ENCODE data around the gene C5orf52. TPM values are rescaled to one million over a fixed set of nuclear protein-coding genes. Genes with fewer than 3 reads are reported as not detected.
"Not testable (repeated sequence)": the region's sequence is repeated elsewhere in the genome, so short reads cannot be mapped to it uniquely, and the experiment has no call there.

C5orf52 gene
- total RNA-seq, 2 experiments from 2014 or later: not detected

DNA sequence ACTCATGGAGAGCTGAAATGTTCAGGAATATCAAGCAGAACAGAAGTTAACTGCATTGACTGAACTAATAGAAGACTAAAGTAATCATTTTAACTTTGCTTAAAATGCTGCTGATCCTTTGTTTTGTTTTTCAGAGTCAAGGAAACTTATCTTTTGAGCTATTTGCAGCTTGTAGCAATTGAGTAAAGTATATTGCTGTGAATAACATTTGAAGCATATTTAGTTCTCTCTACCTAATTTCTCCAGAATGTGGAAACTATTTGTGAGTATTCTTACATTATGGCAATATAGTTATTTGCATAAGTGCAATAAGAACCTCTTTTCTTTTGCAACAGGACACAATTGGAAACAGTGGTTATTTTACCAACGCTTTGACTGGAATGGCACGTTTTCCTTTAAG lies 13.8 kb upstream of the C5orf52 start:
- intact Hi-C loops (cut with DNase I, micrococcal nuclease): no loop called here
- CTCF ChIA-PET: interaction anchor here (0.6 to 0.7 kb wide), 2 partner anchors 14 to 64 kb away, joined by 3 read pairs; partner anchors contain the start of gene C5orf52
- no peak overlapping the region for H3K27ac Mint-ChIP-seq
- DNase-seq (no peak), ATAC-seq (no peak)
- peaks cover 6% of the 10 kb centered on the region for H3K4me1 Mint-ChIP-seq
- H3K4me3 Mint-ChIP-seq: no peak overlapping the region
- H3K9me3 Mint-ChIP-seq (ENCODE audit: low read depth): peaks cover 32% of the 10 kb centered on the region
- peaks cover 22% of the 10 kb centered on the region for H3K36me3 Mint-ChIP-seq (ENCODE audit: low read depth)
- POLR2A ChIA-PET: no interaction called here
- no peaks in the 10 kb centered on the region for H3K27me3 Mint-ChIP-seq

DNA sequence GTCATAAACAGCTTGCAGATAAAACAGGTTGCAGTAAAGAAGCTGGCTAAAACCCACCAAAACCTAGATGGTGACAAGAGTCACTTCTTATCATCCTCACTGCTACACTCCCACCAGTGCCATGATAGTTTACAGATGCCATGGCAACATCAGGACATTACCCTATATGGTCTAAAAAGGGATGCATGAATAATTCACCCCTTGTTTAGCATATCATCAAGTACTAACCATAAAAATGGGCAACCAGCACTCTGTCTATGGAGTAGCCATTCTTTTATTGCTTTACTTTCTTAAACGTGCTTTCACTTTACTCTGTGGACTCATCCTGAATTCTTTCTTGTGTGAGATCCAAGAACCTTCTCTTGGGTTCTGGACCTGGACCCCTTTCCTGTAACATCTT lies 12.4 kb upstream of the C5orf52 start:
- CTCF ChIA-PET: interaction anchor here (0.7 kb wide), 1 partner anchor 154 kb away, joined by 4 read pairs; no protein-coding TSS in a partner anchor

DNA sequence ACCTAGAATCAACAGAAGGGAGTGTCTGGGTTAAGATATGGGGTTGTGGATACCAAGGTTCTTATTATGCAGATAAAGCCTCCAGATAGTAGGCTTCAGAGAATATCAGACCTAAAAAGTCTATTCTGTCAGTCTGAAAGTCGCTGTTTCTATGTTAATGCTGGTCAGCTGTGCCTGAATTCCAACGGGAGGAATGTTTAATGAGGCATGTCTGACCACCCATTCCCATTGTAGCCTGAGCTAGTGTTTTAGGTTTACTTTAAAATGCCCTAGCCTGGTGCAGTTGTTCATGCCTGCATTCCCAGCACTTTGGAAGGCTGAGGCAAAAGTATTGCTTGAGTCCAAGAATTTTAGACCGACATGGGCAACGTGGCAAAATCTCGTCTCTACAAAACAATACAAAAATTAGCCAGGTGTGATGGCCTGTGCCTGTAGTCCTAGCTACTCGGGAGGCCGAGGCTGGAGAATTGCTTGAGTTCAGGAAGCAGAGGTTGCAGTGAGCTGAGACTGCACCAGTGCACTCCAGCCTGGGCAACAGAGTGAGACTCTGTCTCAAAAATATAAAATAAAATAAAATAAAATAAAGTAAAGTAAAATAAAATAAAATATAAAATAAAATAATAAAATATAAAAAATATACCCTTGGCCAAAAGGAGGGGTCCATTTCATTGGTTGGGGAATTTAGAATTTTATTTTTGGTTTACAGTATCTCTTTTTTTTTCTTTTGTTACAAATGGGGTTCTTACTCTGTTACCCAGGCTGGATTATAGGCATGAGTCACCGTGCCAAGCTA lies 11.3 kb upstream of the C5orf52 start:
- CTCF ChIA-PET: interaction anchor here (0.6 to 3.3 kb wide), 4 partner anchors 9 to 1482 kb away, joined by 3 to 13 read pairs (median 3); partner anchors contain the start of gene SOX30
- H3K36me3 Mint-ChIP-seq (ENCODE audit: low read depth): peaks cover 15% of the 10 kb centered on the region
- no peak overlapping the region for H3K27ac Mint-ChIP-seq
- intact Hi-C loops (cut with DNase I, micrococcal nuclease): no loop called here
- DNase-seq (no peak), ATAC-seq (no peak)
- no peaks in the 10 kb centered on the region for H3K4me1 Mint-ChIP-seq
- H3K27me3 Mint-ChIP-seq: no peaks in the 10 kb centered on the region
- peaks cover 24% of the 10 kb centered on the region for H3K9me3 Mint-ChIP-seq (ENCODE audit: low read depth)
- H3K4me3 Mint-ChIP-seq: no peak overlapping the region
- POLR2A ChIA-PET: no interaction called here

More for the DNA sequence above, 12.4 kb upstream of the C5orf52 start:
- DNase-seq (no peak), ATAC-seq (no peak)
- peaks cover 22% of the 10 kb centered on the region for H3K9me3 Mint-ChIP-seq (ENCODE audit: low read depth)
- no peaks in the 10 kb centered on the region for H3K4me1 Mint-ChIP-seq
- POLR2A ChIA-PET: no interaction called here
- H3K4me3 Mint-ChIP-seq: no peak overlapping the region
- no peak overlapping the region for H3K27ac Mint-ChIP-seq
- H3K36me3 Mint-ChIP-seq (ENCODE audit: low read depth): peaks cover 15% of the 10 kb centered on the region
- intact Hi-C loops (cut with DNase I, micrococcal nuclease): no loop called here
- H3K27me3 Mint-ChIP-seq: no peaks in the 10 kb centered on the region

DNA sequence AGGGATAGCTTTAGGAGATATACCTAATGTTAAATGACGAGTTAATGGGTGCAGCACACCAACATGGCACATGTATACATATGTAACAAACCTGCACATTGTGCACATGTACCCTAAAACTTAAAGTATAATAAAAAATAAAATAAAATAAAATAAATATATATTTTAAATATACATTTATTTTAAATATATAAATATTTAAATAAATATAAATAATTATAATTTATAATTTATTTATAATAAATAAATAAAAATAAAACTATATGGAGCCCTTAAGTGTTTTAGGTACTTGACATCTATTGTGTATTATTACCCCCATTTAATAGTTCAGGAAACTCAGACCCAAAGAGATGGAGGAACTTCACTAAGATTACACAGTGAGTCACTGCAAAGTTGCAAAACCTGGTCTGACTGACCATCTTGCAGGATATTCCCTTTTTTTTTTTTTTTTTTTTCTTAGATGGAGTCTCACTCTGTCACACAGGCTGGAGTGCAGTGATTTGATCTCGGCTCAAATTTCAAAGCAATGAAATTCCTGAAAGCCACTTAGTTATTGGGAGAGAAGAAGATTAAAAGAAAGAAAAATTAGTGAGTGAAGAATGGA lies 5.8 kb upstream of the C5orf52 start:
- H3K36me3 Mint-ChIP-seq (ENCODE audit: low read depth): no peaks in the 10 kb centered on the region
- H3K9me3 Mint-ChIP-seq (ENCODE audit: low read depth): peaks cover 13% of the 10 kb centered on the region
- H3K4me3 Mint-ChIP-seq: no peak overlapping the region
- H3K27me3 Mint-ChIP-seq: peaks cover 4% of the 10 kb centered on the region
- intact Hi-C loops (cut with DNase I, micrococcal nuclease): loop anchor here in 1 of 2 experiments (5.0 kb wide), 1 partner anchor 52 kb away; no protein-coding TSS in a partner anchor
- H3K27ac Mint-ChIP-seq: no peak overlapping the region
- POLR2A ChIA-PET: no interaction called here
- CTCF ChIA-PET: interaction anchor here (0.6 to 0.7 kb wide), 3 partner anchors 44 to 219 kb away, joined by 3 read pairs; no protein-coding TSS in a partner anchor
- no peak for ATAC-seq
- H3K4me1 Mint-ChIP-seq: peaks cover 9% of the 10 kb centered on the region
- no peak for DNase-seq

DNA sequence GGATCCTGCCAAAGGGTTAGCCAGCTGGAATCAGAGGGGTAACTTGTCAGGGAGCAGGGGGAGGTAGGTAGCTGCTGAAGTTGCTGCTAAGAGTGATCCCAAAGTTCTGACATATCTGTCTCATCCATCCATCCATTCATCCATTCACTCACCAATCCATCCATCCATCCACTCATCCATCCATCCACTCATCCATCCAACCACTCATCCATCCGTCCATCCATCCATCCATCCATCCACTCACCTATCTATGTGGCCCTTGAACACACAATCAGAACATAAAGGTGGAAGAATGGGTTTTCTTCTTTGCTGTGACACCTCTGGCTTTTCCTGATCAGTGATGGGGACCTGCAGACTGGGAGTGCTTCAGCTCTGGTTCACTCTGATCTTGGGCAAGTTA lies 3.0 kb upstream of the C5orf52 start:
- ChIA-PET POLR2A (no interaction called here), CTCF (interaction anchor here (0.5 to 3.9 kb wide), 12 partner anchors 8 to 340 kb away, joined by 3 to 30 read pairs (median 4); partner anchors contain the start of genes LSM11 and THG1L)
- Mint-ChIP-seq H3K27me3 (peaks cover 16% of the 10 kb centered on the region), H3K9me3 (ENCODE audit: low read depth) (peaks cover 7% of the 10 kb centered on the region), H3K4me3 (no peak overlapping the region), H3K27ac (no peak overlapping the region), H3K36me3 (ENCODE audit: low read depth) (no peaks in the 10 kb centered on the region), H3K4me1 (peaks cover 23% of the 10 kb centered on the region)
- intact Hi-C loops (cut with DNase I, micrococcal nuclease): loop anchor here (2.0 to 5.0 kb wide), 2 partner anchors 49 to 50 kb away; no protein-coding TSS in a partner anchor
- ATAC-seq (no peak), DNase-seq (no peak)

DNA sequence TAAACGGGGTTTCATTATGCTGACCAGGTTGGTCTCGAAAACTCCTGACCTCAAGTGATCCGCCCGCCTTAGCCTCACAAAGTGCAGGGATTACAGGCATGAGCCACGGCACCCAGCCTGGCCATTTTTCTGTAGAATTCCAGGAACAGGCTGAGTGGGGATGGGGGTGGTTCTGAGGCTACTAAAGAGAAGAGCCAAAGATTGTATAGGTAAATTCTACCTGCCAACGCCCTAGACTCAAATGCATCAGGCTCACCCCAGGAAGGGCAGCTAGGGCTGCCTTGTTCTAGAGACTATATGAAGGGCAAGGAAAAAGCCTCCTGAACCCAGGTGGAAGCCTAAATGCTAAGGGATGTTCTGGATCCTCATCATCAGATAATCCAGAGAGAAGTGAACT lies 1.6 kb upstream of the C5orf52 start:
- peaks cover 23% of the 10 kb centered on the region for H3K4me1 Mint-ChIP-seq
- peak overlapping the region; percentile 81 for H3K4me3 Mint-ChIP-seq
- ATAC-seq (no peak), DNase-seq (no peak)
- H3K36me3 Mint-ChIP-seq (ENCODE audit: low read depth): no peaks in the 10 kb centered on the region
- H3K27ac Mint-ChIP-seq: peak overlapping the region; percentile 83
- ChIA-PET CTCF (interaction anchor here (0.6 to 3.9 kb wide), 11 partner anchors 21 to 1671 kb away, joined by 3 to 30 read pairs (median 4); partner anchors contain the start of gene LSM11), POLR2A (no interaction called here)
- peaks cover 16% of the 10 kb centered on the region for H3K27me3 Mint-ChIP-seq
- intact Hi-C loops (cut with DNase I, micrococcal nuclease): loop anchor here (1.0 to 5.0 kb wide), 4 partner anchors 48 to 74 kb away; partner anchors contain the start of gene LSM11 (in 2 of the 2)
- peaks cover 3% of the 10 kb centered on the region for H3K9me3 Mint-ChIP-seq (ENCODE audit: low read depth)

DNA sequence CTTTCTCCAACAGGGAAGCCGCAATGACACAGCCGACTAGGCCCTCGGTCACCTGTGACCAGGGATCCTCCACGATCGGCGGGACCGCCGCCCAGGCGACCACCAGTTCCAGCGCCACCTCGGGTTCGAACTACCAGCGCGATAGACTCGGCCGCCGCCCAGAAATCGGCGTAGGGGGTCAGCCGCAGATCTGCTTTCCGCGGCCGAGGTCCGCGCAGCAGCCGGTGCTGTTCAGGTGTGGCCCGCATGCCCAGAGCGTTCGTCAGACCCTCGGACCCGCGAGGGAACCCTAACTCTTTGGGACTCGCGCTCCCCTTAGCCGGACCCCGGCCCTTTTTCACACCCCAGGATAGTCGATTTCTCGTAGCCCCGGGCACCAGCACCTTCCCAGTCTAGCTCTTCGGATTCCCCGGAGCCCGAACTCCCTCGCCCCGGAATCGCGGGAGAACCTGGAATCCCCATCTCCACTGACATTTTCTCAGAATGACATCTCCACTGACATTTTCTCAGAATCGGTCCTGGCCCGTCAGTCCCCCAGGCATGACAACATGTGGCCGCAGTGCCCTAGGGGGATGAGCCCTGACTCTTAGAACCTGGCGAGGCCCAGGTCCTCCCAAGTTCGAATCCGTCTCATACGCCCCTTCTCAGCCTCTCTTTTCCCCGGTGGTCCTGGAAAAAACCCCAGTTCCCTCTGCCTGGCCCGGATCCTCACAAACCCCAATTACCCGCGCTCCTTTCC lies 428 bp downstream of the C5orf52 start:
- H3K4me1 Mint-ChIP-seq: peaks cover 23% of the 10 kb centered on the region
- CTCF ChIA-PET: interaction anchor here (1.2 to 3.9 kb wide), 3 partner anchors 8 to 72 kb away, joined by 3 to 26 read pairs (median 3); partner anchors contain the start of gene LSM11
- no peak for DNase-seq

DNA sequence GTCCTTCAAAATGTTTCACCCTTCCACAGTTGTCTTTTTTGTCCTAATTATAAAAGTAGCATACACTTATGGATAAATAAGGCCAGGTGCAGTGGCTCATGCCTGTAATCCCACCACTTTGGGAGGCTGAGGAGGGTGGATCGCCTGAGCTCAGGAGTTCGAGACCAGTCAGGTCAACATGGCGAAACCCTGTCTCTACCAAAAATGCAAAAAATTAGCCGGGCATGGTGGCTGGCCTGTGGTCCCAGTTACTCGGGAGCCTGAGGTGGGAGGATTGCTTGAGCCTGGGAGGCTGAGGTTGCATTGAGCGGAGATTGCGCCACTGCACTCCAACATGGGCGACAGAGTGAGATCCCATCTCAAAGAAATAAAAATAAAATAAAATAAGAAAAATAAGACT lies 1.6 kb downstream of the C5orf52 start:
- peaks cover 16% of the 10 kb centered on the region for H3K27me3 Mint-ChIP-seq
- DNase-seq: no peak
- no peak overlapping the region for H3K27ac Mint-ChIP-seq
- POLR2A ChIA-PET: no interaction called here
- no peaks in the 10 kb centered on the region for H3K36me3 Mint-ChIP-seq (ENCODE audit: low read depth)
- no peak overlapping the region for H3K4me3 Mint-ChIP-seq
- H3K4me1 Mint-ChIP-seq: peaks cover 23% of the 10 kb centered on the region
- H3K9me3 Mint-ChIP-seq (ENCODE audit: low read depth): no peaks in the 10 kb centered on the region
- no peak for ATAC-seq
- intact Hi-C loops (cut with DNase I, micrococcal nuclease): loop anchor here in 1 of 2 experiments (5.0 kb wide), 1 partner anchor 71 kb away; no protein-coding TSS in a partner anchor
- CTCF ChIA-PET: no interaction called here

More for the DNA sequence above, 428 bp downstream of the C5orf52 start:
- Mint-ChIP-seq H3K4me3 (peak overlapping the region; percentile 81), H3K27ac (peak overlapping the region; percentile 83), H3K27me3 (peaks cover 16% of the 10 kb centered on the region), H3K36me3 (ENCODE audit: low read depth) (no peaks in the 10 kb centered on the region), H3K9me3 (ENCODE audit: low read depth) (no peaks in the 10 kb centered on the region)
- POLR2A ChIA-PET: interaction anchor here (0.6 kb wide), 1 partner anchor 59 kb away, joined by 3 read pairs; no protein-coding TSS in a partner anchor
- no peak for ATAC-seq
- intact Hi-C loops (cut with DNase I, micrococcal nuclease): loop anchor here in 1 of 2 experiments (5.0 kb wide), 1 partner anchor 69 kb away; no protein-coding TSS in a partner anchor

DNA sequence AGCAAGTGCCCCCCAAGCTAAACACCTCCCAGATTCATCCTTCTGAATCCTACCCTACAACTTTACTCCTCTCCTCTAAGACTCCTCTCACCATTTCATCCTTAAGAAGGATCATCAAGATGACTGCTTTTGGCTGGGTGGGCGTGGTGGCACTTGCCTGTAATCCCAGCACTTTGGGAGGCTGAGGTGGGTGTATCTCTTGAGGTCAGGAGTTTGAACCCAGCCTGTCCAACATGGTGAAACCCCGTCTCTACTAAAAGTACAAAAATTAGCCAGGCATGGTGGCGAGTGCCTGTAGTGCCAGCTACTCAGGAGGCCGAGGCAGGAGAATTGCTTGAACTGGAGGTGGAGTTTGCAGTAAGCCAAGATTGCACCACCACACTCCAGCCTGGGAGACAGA lies 3.0 kb downstream of the C5orf52 start:
- ATAC-seq; POLR2A ChIA-PET; H3K9me3 Mint-ChIP-seq (ENCODE audit: low read depth); DNase-seq; H3K4me3 Mint-ChIP-seq; H3K36me3 Mint-ChIP-seq (ENCODE audit: low read depth); H3K27ac Mint-ChIP-seq: not testable (repeated sequence)
- Mint-ChIP-seq H3K4me1 (peaks cover 23% of the 10 kb centered on the region), H3K27me3 (peaks cover 16% of the 10 kb centered on the region)
- CTCF ChIA-PET: interaction anchor here (1.0 kb wide), 1 partner anchor 18 kb away, joined by 3 read pairs; no protein-coding TSS in a partner anchor
- intact Hi-C loops (cut with DNase I, micrococcal nuclease): loop anchor here in 1 of 2 experiments (5.0 kb wide), 1 partner anchor 72 kb away; no protein-coding TSS in a partner anchor

DNA sequence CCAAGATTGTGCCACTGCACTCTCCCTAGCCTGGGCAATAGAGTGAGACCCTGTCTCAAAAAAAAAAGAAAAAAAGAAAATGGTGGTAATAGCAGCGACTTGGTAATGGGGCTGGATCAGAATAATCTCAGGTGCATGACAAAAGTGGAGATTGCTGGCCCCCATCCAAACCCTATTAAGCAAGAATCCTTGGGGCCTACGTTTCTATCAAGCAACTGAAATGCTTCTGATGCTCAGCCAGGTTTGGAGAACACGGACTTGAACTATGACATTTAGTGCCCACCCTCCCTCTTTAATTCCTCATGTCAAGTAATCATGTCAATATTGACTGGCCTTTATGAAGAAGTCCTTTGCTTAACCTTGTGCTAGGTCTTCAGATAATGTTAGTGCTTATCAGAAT lies 6.6 kb downstream of the C5orf52 start:
- no peak overlapping the region for H3K27ac Mint-ChIP-seq
- CTCF ChIA-PET: interaction anchor here (0.8 kb wide), 1 partner anchor 42 kb away, joined by 3 read pairs; no protein-coding TSS in a partner anchor
- no peaks in the 10 kb centered on the region for H3K36me3 Mint-ChIP-seq (ENCODE audit: low read depth)
- no peaks in the 10 kb centered on the region for H3K27me3 Mint-ChIP-seq
- no peaks in the 10 kb centered on the region for H3K9me3 Mint-ChIP-seq (ENCODE audit: low read depth)
- H3K4me3 Mint-ChIP-seq: no peak overlapping the region
- intact Hi-C loops (cut with DNase I, micrococcal nuclease): no loop called here
- H3K4me1 Mint-ChIP-seq: no peaks in the 10 kb centered on the region
- DNase-seq: no peak
- no peak for ATAC-seq
- POLR2A ChIA-PET: no interaction called here

DNA sequence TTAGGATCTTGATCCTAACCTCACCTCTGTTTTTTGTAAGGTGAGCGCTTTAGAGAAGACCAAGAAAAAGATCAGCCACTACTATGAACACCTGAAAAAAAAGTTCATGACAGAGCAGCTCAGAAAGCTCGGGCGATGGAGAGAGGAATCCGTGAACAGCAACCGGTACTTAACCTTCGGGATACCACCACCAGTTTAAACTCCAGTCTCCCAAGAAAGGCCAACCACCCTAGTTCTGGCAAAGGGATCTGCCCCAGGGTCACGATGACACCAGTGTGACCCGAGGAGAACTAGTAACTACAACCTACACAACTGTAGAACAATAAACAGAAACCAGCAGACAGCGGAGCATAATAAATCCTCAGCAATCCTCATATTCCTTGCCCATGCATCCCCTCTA lies 8.5 kb downstream of the C5orf52 start:
- CTCF ChIA-PET: interaction anchor here (1.3 kb wide), 1 partner anchor 9 kb away, joined by 3 read pairs; the partner anchor contains the start of gene C5orf52

More for the DNA sequence above, 8.5 kb downstream of the C5orf52 start:
- DNase-seq (no peak), ATAC-seq (no peak)
- POLR2A ChIA-PET: no interaction called here
- Mint-ChIP-seq H3K27me3 (no peaks in the 10 kb centered on the region), H3K4me3 (no peak overlapping the region), H3K27ac (no peak overlapping the region), H3K36me3 (ENCODE audit: low read depth) (no peaks in the 10 kb centered on the region), H3K9me3 (ENCODE audit: low read depth) (no peaks in the 10 kb centered on the region), H3K4me1 (no peaks in the 10 kb centered on the region)
- intact Hi-C loops (cut with DNase I, micrococcal nuclease): no loop called here
